HEK293 (cell line): Measurements from ENCODE around the gene HSF2.
"Not testable (repeated sequence)": the region's sequence is repeated elsewhere in the genome, so short reads cannot be mapped to it uniquely, and the experiment has no call there.

ENCODE experiments used
- CTCF ChIA-PET: fragments of 350-600 bp; formaldehyde crosslinking; extraction: SDS; loops from one replicate; lab custom pipeline; 2021; ENCODE audit warnings: antibody characterized with exemption; lab: Yijun Ruan, JAX
- POLR2A ChIA-PET: fragments of 300-600 bp; formaldehyde crosslinking; extraction: SDS; loops from one replicate; lab custom pipeline; 2020; ENCODE audit warnings: antibody characterized with exemption, inconsistent platforms; lab: Yijun Ruan, JAX
- H3K27ac ChIP-seq: fragments of 200-500 bp; sonication (Bioruptor generic); 2 replicates; pipeline ENCODE4 v1.5.1; 2014; ENCODE audit warnings: low read depth, low read length, control low read depth, inconsistent platforms; ENCODE audit errors: extremely low read depth
- H3K36me3 ChIP-seq, 2 experiments: fragments of 200-500 bp in 1 of 2; sonication (Bioruptor generic) in 1 of 2; 1 replicate in 1 of 2; 2 replicates in 1 of 2; pipeline ENCODE4 v1.5.1; 2014 to 2017; ENCODE audit warnings: inconsistent platforms in 2 of 2, low read length in 2 of 2; ENCODE audit not compliant: control insufficient read depth in 2 of 2, insufficient read depth in 1 of 2
- H3K4me1 ChIP-seq: fragments of 200-500 bp; sonication (Bioruptor generic); 2 replicates; pipeline ENCODE4 v1.5.1; 2014; ENCODE audit warnings: mild to moderate bottlenecking, low read length, inconsistent platforms; ENCODE audit not compliant: control insufficient read depth, insufficient read depth
- H3K4me3 ChIP-seq: 2 replicates; pipeline ENCODE4 v1.5.1; 2011; ENCODE audit warnings: low read depth, mild to moderate bottlenecking, control low read depth, low read length, moderate library complexity
- H3K9me3 ChIP-seq: fragments of 200-500 bp; sonication (Bioruptor generic); 2 replicates; pipeline ENCODE4 v1.5.1; 2014; ENCODE audit warnings: low read depth, low read length, inconsistent platforms; ENCODE audit not compliant: control insufficient read depth, insufficient read depth
- EGR2 ChIP-seq: fragments of 450-650 bp; formaldehyde crosslinking; IDR thresholded peaks from 2 replicates; pipeline ENCODE4 v1.5.1; 2016; ENCODE audit warnings: low read depth, missing biosample characterization, missing genetic modification characterization
- GFI1B ChIP-seq: fragments of 450-650 bp; formaldehyde crosslinking; IDR thresholded peaks from 2 replicates; pipeline ENCODE4 v1.5.1; 2016; ENCODE audit warnings: missing biosample characterization, missing genetic modification characterization
- INSM2 ChIP-seq: fragments of 450-650 bp; formaldehyde crosslinking; IDR thresholded peaks from 2 replicates; pipeline ENCODE4 v1.5.1; 2016; ENCODE audit warnings: missing biosample characterization, missing genetic modification characterization
- KLF1 ChIP-seq: fragments of 450-650 bp; formaldehyde crosslinking; IDR thresholded peaks from 2 replicates; pipeline ENCODE4 v1.5.1; 2016; ENCODE audit warnings: missing biosample characterization, missing genetic modification characterization
- OVOL3 ChIP-seq: fragments of 450-650 bp; formaldehyde crosslinking; IDR thresholded peaks from 2 replicates; pipeline ENCODE4 v1.5.1; 2016; ENCODE audit warnings: missing biosample characterization, missing genetic modification characterization
- REST ChIP-seq: fragments of 450-650 bp; formaldehyde crosslinking; IDR thresholded peaks from 2 replicates; pipeline ENCODE4 v1.5.1; 2016; ENCODE audit warnings: missing biosample characterization, missing genetic modification characterization
- TSHZ1 ChIP-seq: fragments of 450-650 bp; formaldehyde crosslinking; IDR thresholded peaks from 2 replicates; pipeline ENCODE4 v1.5.1; 2016; ENCODE audit warnings: missing biosample characterization, missing genetic modification characterization, borderline replicate concordance
- ZNF155 ChIP-seq: fragments of 450-650 bp; formaldehyde crosslinking; IDR thresholded peaks from 2 replicates; pipeline ENCODE4 v1.5.1; 2016; ENCODE audit warnings: missing biosample characterization, missing genetic modification characterization
- ZNF169 ChIP-seq: fragments of 450-650 bp; formaldehyde crosslinking; IDR thresholded peaks from 2 replicates; pipeline ENCODE4 v1.5.1; 2016; ENCODE audit warnings: missing biosample characterization, missing genetic modification characterization
- ZNF2 ChIP-seq: fragments of 450-650 bp; formaldehyde crosslinking; IDR thresholded peaks from 2 replicates; pipeline ENCODE4 v1.5.1; 2016; ENCODE audit warnings: missing biosample characterization, missing genetic modification characterization
- ZNF23 ChIP-seq: fragments of 450-650 bp; formaldehyde crosslinking; IDR thresholded peaks from 2 replicates; pipeline ENCODE4 v1.5.1; 2016; ENCODE audit warnings: missing biosample characterization, missing genetic modification characterization, borderline replicate concordance
- ZNF324 ChIP-seq: fragments of 450-650 bp; formaldehyde crosslinking; IDR thresholded peaks from 2 replicates; pipeline ENCODE4 v1.5.1; 2016; ENCODE audit warnings: missing biosample characterization, missing genetic modification characterization
- ZNF426 ChIP-seq: fragments of 450-650 bp; formaldehyde crosslinking; IDR thresholded peaks from 2 replicates; pipeline ENCODE4 v1.5.1; 2017; ENCODE audit warnings: missing biosample characterization, missing genetic modification characterization, mild to moderate bottlenecking, inconsistent platforms, moderate library complexity
- ZNF585B ChIP-seq: fragments of 450-650 bp; formaldehyde crosslinking; IDR thresholded peaks from 2 replicates; pipeline ENCODE4 v1.5.1; 2016; ENCODE audit warnings: missing biosample characterization, missing genetic modification characterization
- ZNF639 ChIP-seq: fragments of 450-650 bp; formaldehyde crosslinking; IDR thresholded peaks from 2 replicates; pipeline ENCODE4 v1.5.1; 2016; ENCODE audit warnings: missing biosample characterization, missing genetic modification characterization
- ZNF654 ChIP-seq: fragments of 450-650 bp; formaldehyde crosslinking; IDR thresholded peaks from 2 replicates; pipeline ENCODE4 v1.5.1; 2016; ENCODE audit warnings: low read depth, missing biosample characterization, missing genetic modification characterization
- ZNF664 ChIP-seq: fragments of 450-650 bp; formaldehyde crosslinking; IDR thresholded peaks from 2 replicates; pipeline ENCODE4 v1.5.1; 2016; ENCODE audit warnings: missing biosample characterization, missing genetic modification characterization
- TF ChIP-seq, protein P1 (sequence below): fragments of 450-650 bp; formaldehyde crosslinking; IDR thresholded peaks from 2 replicates; pipeline ENCODE4 v1.5.1; 2017; ENCODE audit warnings: missing biosample characterization, missing genetic modification characterization
- TF ChIP-seq, protein P2 (sequence below): fragments of 450-650 bp; formaldehyde crosslinking; IDR thresholded peaks from 2 replicates; pipeline ENCODE4 v1.5.1; 2016; ENCODE audit warnings: missing biosample characterization, missing genetic modification characterization, low read depth

Gene HSF2

DNA sequence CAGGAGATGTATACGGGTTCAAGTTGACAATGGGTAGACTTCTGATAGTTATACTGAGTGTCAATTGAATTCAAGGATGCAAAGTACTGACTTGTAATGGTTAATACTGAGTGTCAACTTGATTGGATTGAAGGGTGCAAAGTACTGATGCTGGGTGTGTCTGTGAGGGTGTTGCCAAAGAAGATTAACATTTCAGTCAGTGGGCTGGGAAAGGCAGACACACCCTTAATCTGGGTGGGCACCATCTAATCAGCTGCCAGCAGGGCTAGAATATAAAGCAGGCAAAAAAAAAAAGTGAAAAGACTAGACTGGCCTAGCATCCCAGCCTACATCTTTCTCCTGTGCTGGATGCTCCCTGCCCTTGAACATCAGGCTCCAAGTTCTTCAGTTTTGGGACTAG, 55.7 kb downstream of the HSF2 start:
- peaks cover 40 to 67% of the 10 kb centered on the region in 2 experiments; a peak in 2 of 3 replicates for H3K36me3 ChIP-seq
- H3K4me1 ChIP-seq, CTCF ChIA-PET, H3K9me3 ChIP-seq, H3K4me3 ChIP-seq, POLR2A ChIA-PET, H3K27ac ChIP-seq: not testable (repeated sequence)
- peak; percentile 94 for TF ChIP-seq KLF1 (tag by site-specific recombination)

- no peak overlapping the region for H3K27ac ChIP-seq
- POLR2A ChIA-PET = interaction anchor here (1.8 kb wide), 1 partner anchor 13 kb away, joined by 3 read pairs; the partner anchor contains the start of gene SERINC1
- CTCF ChIA-PET = interaction anchor here (0.7 kb wide), 1 partner anchor 155 kb away, joined by 3 read pairs; no protein-coding TSS in a partner anchor
- H3K9me3 ChIP-seq = no peaks in the 10 kb centered on the region
- H3K4me1 ChIP-seq = no peaks in the 10 kb centered on the region
- no peak for TF ChIP-seq ZNF639 (tag by site-specific recombination)
- no peak for TF ChIP-seq ZNF324 (tag by site-specific recombination)
- TF ChIP-seq EGR2 = no peak
- no peak for TF ChIP-seq ZNF426 (tag by site-specific recombination)
- TF ChIP-seq, protein P1, sequence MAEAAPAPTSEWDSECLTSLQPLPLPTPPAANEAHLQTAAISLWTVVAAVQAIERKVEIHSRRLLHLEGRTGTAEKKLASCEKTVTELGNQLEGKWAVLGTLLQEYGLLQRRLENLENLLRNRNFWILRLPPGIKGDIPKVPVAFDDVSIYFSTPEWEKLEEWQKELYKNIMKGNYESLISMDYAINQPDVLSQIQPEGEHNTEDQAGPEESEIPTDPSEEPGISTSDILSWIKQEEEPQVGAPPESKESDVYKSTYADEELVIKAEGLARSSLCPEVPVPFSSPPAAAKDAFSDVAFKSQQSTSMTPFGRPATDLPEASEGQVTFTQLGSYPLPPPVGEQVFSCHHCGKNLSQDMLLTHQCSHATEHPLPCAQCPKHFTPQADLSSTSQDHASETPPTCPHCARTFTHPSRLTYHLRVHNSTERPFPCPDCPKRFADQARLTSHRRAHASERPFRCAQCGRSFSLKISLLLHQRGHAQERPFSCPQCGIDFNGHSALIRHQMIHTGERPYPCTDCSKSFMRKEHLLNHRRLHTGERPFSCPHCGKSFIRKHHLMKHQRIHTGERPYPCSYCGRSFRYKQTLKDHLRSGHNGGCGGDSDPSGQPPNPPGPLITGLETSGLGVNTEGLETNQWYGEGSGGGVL = no peak
- no peak for TF ChIP-seq ZNF2 (tag by site-specific recombination)
- no peak for TF ChIP-seq ZNF654 (tag by site-specific recombination)
- TF ChIP-seq TSHZ1 (tag by site-specific recombination) = no peak
- TF ChIP-seq ZNF585B (tag by site-specific recombination) = no peak
- TF ChIP-seq REST (tag by site-specific recombination) = no peak
- no peak for TF ChIP-seq INSM2 (tag by site-specific recombination)
- TF ChIP-seq, protein P2, sequence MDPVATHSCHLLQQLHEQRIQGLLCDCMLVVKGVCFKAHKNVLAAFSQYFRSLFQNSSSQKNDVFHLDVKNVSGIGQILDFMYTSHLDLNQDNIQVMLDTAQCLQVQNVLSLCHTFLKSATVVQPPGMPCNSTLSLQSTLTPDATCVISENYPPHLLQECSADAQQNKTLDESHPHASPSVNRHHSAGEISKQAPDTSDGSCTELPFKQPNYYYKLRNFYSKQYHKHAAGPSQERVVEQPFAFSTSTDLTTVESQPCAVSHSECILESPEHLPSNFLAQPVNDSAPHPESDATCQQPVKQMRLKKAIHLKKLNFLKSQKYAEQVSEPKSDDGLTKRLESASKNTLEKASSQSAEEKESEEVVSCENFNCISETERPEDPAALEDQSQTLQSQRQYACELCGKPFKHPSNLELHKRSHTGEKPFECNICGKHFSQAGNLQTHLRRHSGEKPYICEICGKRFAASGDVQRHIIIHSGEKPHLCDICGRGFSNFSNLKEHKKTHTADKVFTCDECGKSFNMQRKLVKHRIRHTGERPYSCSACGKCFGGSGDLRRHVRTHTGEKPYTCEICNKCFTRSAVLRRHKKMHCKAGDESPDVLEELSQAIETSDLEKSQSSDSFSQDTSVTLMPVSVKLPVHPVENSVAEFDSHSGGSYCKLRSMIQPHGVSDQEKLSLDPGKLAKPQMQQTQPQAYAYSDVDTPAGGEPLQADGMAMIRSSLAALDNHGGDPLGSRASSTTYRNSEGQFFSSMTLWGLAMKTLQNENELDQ (tag by site-specific recombination) = no peak
- TF ChIP-seq ZNF664 (tag by site-specific recombination) = no peak
- TF ChIP-seq ZNF169 = no peak
- no peak for TF ChIP-seq ZNF23 (tag by site-specific recombination)
- no peak for TF ChIP-seq GFI1B
- TF ChIP-seq OVOL3 (tag by site-specific recombination) = no peak
- no peak for TF ChIP-seq ZNF155 (tag by site-specific recombination)
- peaks cover 22 to 41% of the 10 kb centered on the region in 2 experiments; a peak in 2 of 3 replicates for H3K36me3 ChIP-seq
- H3K4me3 ChIP-seq = no peak overlapping the region
Observed at GRCh38 chr6:122458087-122458486, 58.6 kb downstream of the HSF2 start.
